Esophagus (tissue), 2 donors: ENCODE measurements around the gene GSE1. TPM values are rescaled to one million over a fixed set of nuclear protein-coding genes. Genes with fewer than 3 reads are reported as not detected.

ENCODE experiments used
- H3K27ac ChIP-seq, 2 donors: one replicate each; pipeline ENCODE4 v1.5.1; 2013; ENCODE audit warnings: low read depth in 2 of 2, mild to moderate bottlenecking in 2 of 2, inconsistent platforms in 1 of 2, low read length in 1 of 2, moderate library complexity in 1 of 2
- H3K27me3 ChIP-seq, 2 donors: one replicate each; pipeline ENCODE4 v1.6.1; 2013; ENCODE audit warnings: low read length in 2 of 2, control low read depth in 1 of 2, mild to moderate bottlenecking in 1 of 2; ENCODE audit not compliant: insufficient read depth in 2 of 2, control insufficient read depth in 1 of 2
- H3K36me3 ChIP-seq, 2 donors: one replicate each; pipeline ENCODE4 v1.6.1; 2013; ENCODE audit warnings: low read length in 1 of 2; ENCODE audit not compliant: control insufficient read depth in 2 of 2, insufficient read depth in 2 of 2
- H3K4me1 ChIP-seq, 2 donors: one replicate each; pipeline ENCODE4 v1.6.1; 2013; ENCODE audit warnings: low read length in 1 of 2; ENCODE audit not compliant: control insufficient read depth in 2 of 2, insufficient read depth in 2 of 2
- H3K4me3 ChIP-seq, 2 donors: one replicate each; pipeline ENCODE4 v1.5.1; 2013; ENCODE audit warnings: low read length in 2 of 2, mild to moderate bottlenecking in 2 of 2, low read depth in 1 of 2, moderate library complexity in 1 of 2
- H3K9me3 ChIP-seq, 2 donors: one replicate each; pipeline ENCODE4 v1.6.1; 2013; ENCODE audit warnings: mild to moderate bottlenecking in 2 of 2, low read depth in 1 of 2, low read length in 1 of 2, moderate library complexity in 1 of 2; ENCODE audit not compliant: control insufficient read depth in 2 of 2, insufficient read depth in 1 of 2
- WGBS, 2 donors: extraction: QIAGEN DNeasy Blood & Tissue Kit; methylation state at CpG; one replicate each; pipeline ENCODE4 v1.1.7; 2013; 5-methylcytosine and 5-hydroxymethylcytosine counted together
- polyA plus RNA-seq, 2 donors: library from polyadenylated mRNA; stranded (reverse); fragments of 200-250 nt; gene quantifications; one replicate each; pipeline ENCODE4 v1.2.3, GENCODE V29; 2013
- donor health status: healthy with polysubstance abuse.
- donor health status: Bipolar disorder and iron deficiency.

The GSE1 gene
- polyA plus RNA-seq, 2 donors = 8.9 to 19.6 TPM

GRCh38 chr16:85650135-85650843, 37.2 kb downstream of the GSE1 start:
- H3K27ac ChIP-seq = no peak overlapping the region
- H3K27me3 ChIP-seq = no peaks in the 10 kb centered on the region
- WGBS, 2 donors = 83 to 84% methylated on average over 39 of the region's 39 CpGs
- H3K4me3 ChIP-seq = no peak overlapping the region
- peaks cover 2 to 26% of the 10 kb centered on the region in 2 donors for H3K4me1 ChIP-seq
- no peaks in the 10 kb centered on the region for H3K9me3 ChIP-seq
- peaks cover 0 to 47% of the 10 kb centered on the region in 2 donors for H3K36me3 ChIP-seq

GRCh38 chr16:85650844-85651628, 37.9 kb downstream of the GSE1 start:
- no peaks in the 10 kb centered on the region for H3K27me3 ChIP-seq
- H3K27ac ChIP-seq = no peak overlapping the region
- H3K9me3 ChIP-seq = no peaks in the 10 kb centered on the region
- H3K36me3 ChIP-seq = peaks cover 0 to 51% of the 10 kb centered on the region in 2 donors
- WGBS, 2 donors = 43 to 50% methylated on average over 25 to 39 of the region's 42 CpGs
- H3K4me1 ChIP-seq = peaks cover 0 to 20% of the 10 kb centered on the region in 2 donors
- no peak overlapping the region for H3K4me3 ChIP-seq

GRCh38 chr16:85651629-85652430, 38.7 kb downstream of the GSE1 start:
- H3K4me1 ChIP-seq = peaks cover 0 to 15% of the 10 kb centered on the region in 2 donors
- no peak overlapping the region for H3K4me3 ChIP-seq
- H3K36me3 ChIP-seq = peaks cover 0 to 51% of the 10 kb centered on the region in 2 donors
- WGBS, 2 donors = 59 to 64% methylated on average over 27 of the region's 27 CpGs
- H3K9me3 ChIP-seq = no peaks in the 10 kb centered on the region
- H3K27ac ChIP-seq = no peak overlapping the region
- no peaks in the 10 kb centered on the region for H3K27me3 ChIP-seq

DNA sequence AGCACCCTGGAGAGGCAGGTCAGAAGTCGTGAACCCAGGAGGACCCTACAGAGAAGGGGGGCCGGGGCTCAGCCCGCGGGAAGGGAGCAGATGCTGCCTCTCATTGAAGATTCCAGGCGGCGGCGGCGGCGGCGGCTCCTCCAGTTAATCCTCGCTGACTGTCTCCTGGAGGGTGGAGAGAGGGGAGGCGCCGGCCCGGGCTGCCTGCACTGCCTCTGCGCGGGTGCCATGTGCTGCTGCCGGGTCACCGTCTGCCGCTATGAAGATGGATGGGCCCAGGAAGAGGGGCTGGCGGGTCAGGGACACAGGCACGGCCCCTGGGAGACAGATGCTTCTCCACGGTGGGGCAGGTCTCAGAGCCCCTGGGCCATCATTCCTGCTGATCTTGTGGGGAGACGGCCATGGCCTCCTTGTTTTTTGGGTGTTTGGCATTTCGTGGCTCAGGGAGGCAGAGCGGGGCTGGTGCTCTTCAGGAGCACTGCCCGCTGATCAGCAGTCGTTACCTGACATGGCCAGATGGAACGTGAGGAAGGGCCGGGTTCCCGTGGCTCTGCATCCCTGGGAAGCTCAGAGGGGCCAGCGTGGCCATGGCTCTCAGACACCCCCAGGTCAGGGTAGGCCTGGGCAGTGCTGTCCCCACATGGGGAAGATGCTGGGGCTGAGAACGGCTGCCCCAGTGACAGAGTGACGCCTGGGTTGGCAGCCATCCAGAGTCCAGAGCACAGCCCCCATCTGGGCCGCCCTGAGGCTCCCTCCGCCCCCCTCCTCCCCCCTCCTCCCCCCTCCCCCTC, 39.5 kb downstream of the GSE1 start:
- Histone ChIP-seq H3K36me3 (peaks cover 5 to 58% of the 10 kb centered on the region in 2 donors), H3K9me3 (no peaks in the 10 kb centered on the region), H3K27me3 (no peaks in the 10 kb centered on the region), H3K4me1 (peaks cover 0 to 15% of the 10 kb centered on the region in 2 donors), H3K27ac (peak overlapping the region in 1 of 2 donors; percentile 82), H3K4me3 (no peak overlapping the region)
- 33 to 46% methylated on average over 28 to 35 of the region's 35 CpGs for WGBS, 2 donors

DNA sequence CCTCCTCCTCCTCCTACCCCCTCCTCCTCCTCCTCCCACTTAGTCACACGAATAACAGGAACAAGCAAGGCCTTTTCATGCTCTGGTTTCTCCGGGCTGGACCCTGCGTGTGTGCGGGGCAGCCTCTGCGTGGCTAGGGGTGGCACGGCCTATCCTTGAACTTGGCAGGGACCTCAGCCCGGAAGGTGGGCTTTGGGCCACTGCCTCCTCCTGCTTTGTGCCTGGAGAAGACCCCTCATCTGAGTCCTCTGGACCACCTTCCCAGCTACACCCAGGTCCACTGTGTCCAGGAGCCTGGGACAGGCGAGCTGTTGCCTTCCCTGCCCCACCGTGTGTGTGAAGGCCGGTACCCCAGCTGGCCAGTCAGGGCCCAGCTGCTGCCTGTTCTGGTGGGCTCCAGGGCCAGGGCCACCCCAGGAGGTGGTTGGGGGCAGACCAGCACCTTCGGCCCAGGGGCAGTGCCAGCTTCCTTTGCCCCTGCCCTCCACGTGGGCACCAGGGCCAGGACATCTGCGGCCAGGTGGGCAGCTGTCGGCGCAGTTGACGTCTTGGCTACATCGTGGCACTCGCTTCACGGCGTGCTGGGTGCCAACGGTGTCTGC, 40.3 kb downstream of the GSE1 start:
- 69 to 77% methylated on average over 20 to 21 of the region's 21 CpGs for WGBS, 2 donors
- H3K36me3 ChIP-seq = peaks cover 5 to 59% of the 10 kb centered on the region in 2 donors
- no peaks in the 10 kb centered on the region for H3K9me3 ChIP-seq
- peak overlapping the region; percentile 26 to 52 for H3K27ac ChIP-seq
- H3K4me3 ChIP-seq = no peak overlapping the region
- H3K4me1 ChIP-seq = peaks cover 0 to 15% of the 10 kb centered on the region in 2 donors
- H3K27me3 ChIP-seq = no peaks in the 10 kb centered on the region

DNA sequence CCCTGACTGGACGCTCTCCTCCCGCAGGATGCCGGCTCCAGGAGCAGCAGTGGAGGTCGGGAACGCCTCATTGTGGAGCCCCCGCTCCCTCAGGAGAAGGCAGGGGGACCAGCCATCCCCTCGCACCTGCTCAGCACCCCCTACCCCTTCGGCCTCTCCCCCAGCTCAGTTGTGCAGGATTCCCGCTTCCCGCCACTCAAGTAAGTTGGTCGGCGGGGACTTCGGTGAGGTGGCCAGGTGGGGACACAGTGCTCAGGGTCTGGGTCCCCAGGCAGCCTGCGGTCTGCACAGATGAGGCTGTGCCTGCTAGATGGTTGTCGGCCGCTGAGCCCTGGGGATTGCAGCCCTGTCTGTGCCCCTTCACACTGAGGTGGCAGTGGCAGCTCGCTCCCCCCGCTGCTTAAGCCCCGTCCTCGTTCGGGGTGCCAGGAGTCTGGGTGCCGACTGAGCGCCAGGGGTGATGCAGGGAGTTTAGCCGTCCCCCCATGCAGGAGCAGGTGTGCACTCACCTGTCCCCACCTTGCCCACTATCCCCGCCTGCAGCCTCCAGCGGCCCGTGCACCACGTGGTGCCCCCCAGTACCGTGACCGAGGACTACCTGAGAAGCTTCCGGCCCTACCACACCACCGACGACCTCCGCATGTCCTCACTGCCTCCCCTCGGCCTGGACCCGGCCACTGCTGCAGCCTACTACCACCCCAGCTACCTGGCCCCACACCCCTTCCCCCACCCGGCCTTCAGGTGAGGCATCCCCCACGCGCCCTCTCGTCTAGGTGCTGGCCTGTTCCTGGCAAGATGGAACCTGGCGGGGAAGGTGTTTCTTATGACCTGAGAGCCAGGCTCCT, 41.4 kb downstream of the GSE1 start:
- Histone ChIP-seq H3K4me1 (peaks cover 2 to 15% of the 10 kb centered on the region in 2 donors), H3K27ac (no peak overlapping the region), H3K4me3 (no peak overlapping the region), H3K9me3 (no peaks in the 10 kb centered on the region), H3K36me3 (peaks cover 5 to 65% of the 10 kb centered on the region in 2 donors), H3K27me3 (no peaks in the 10 kb centered on the region)
- WGBS, 2 donors = 94 to 95% methylated on average over 41 of the region's 41 CpGs

DNA sequence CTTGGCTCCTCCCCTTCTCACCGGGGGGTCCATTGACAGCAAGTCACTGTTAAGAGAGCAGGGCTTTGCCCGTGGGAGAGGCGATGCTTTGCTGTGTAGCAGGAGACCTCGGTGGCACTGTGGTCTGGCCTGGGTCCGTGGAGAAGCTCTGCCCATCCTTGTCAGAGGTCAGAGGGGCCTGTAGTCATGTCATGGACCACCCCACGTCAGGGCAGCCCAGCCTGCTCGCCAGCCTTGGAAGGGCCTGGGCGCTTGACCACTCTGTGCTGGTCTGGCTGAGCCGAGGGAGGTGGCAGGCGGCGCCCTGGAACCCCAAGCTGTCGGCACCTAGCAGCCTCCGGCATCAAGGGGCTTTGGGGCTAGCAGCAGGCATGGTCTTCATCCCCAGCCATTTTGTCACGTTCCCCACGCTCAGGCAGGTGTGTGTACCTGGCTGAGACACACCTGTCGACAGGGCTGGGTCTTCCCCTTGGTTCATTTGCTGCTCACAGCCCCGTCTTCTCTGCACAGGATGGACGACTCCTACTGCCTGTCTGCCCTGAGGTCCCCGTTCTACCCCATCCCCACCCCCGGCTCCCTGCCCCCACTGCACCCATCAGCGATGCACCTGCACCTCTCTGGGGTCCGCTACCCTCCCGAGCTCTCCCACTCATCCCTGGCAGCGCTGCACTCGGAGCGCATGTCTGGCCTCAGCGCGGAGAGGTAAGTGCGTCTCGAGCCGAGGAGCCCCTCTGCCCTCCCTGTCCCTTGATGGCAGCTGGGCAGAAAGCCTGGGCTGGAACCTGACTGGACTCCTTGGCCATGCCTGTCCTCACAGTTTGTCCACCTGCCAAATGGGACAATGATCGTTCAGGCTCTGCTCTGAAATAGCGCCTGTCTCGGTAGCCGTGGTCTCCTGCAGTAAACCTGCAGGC, 42.4 kb downstream of the GSE1 start:
- H3K27ac ChIP-seq = no peak overlapping the region
- H3K4me1 ChIP-seq = peaks cover 2 to 15% of the 10 kb centered on the region in 2 donors
- WGBS, 2 donors = 93 to 95% methylated on average over 35 of the region's 35 CpGs
- H3K36me3 ChIP-seq = peaks cover 5 to 56% of the 10 kb centered on the region in 2 donors
- H3K27me3 ChIP-seq = no peaks in the 10 kb centered on the region
- no peaks in the 10 kb centered on the region for H3K9me3 ChIP-seq
- no peak overlapping the region for H3K4me3 ChIP-seq
